C4-2B (cell line): ENCODE data around the gene ABCD2.

ENCODE experiments used
- CTCF ChIP-seq: fragments of 450-650 bp; conservative IDR thresholded peaks from 2 replicates; pipeline ENCODE4 v1.5.1; 2017; ENCODE audit warnings: mild to moderate bottlenecking
- ZFX ChIP-seq: fragments of 450-650 bp; IDR thresholded peaks from 2 replicates; pipeline ENCODE4 v1.6.1; 2017

GRCh38 chr12:39612250-39612649, 7.4 kb downstream of the ABCD2 start:
- TF ChIP-seq CTCF = no peak
- TF ChIP-seq ZFX = no peak
